OCI-LY3 (cell line): ENCODE measurements around the gene COPS7A.

Source experiments
- CTCF ChIP-seq: fragments of 200-600, 300-600 bp; sonication (generic); IDR thresholded peaks from 2 replicates; pipeline ENCODE4 v1.5.1; 2014; ENCODE audit warnings: antibody characterized with exemption, low read length, low read depth
- EZH2phosphoT487 ChIP-seq: fragments of 200-600 bp; shearing (Covaris generic); IDR thresholded peaks from 2 replicates; pipeline ENCODE4 v1.6.1; 2018; ENCODE audit warnings: antibody characterized with exemption, mixed run types, low read depth

GRCh38 chr12:6688543-6688998 is 35.3 kb upstream of the COPS7A start:
- TF ChIP-seq CTCF (no peak), EZH2phosphoT487 (no peak)
